HT-29 (cell line): ENCODE data around the gene TMPRSS3. TPM values are rescaled to one million over a fixed set of nuclear protein-coding genes. Genes with fewer than 3 reads are reported as not detected.

Experiments used
- DNase-seq: peaks from one replicate; pipeline ENCODE4 v3.0.0-alpha.2; 2015; ENCODE audit warnings: low spot score
- small RNA-seq: library from RNA; depleted of rRNA; stranded (forward); fragments of <200 nt; gene quantifications from one replicate; pipeline ENCODE3, GENCODE V24; 2014
- total RNA-seq: library from RNA; depleted of rRNA; stranded (reverse); fragments of >200 nt; shearing (Covaris generic); gene quantifications from 2 replicates; pipeline ENCODE4 v1.2.3, GENCODE V29; 2014; rRNA removed

TMPRSS3 gene
- total RNA-seq, 1 experiment from 2014 or later: 0.05 TPM

GRCh38 chr21:42337276-42337675 lies 58.6 kb downstream of the TMPRSS3 start:
- no peak for DNase-seq

GRCh38 chr21:42336054-42336453 lies 59.8 kb downstream of the TMPRSS3 start:
- no peak for DNase-seq

GRCh38 chr21:42332557-42333317 lies 63.1 kb downstream of the TMPRSS3 start:
- no peak for DNase-seq

GRCh38 chr21:42331660-42332059 lies 64.2 kb downstream of the TMPRSS3 start:
- DNase-seq: no peak

GRCh38 chr21:42330380-42331371 lies 65.2 kb downstream of the TMPRSS3 start:
- DNase-seq: no peak

- no peak for DNase-seq
Observed at GRCh38 chr21:42324896-42325295, 71.0 kb downstream of the TMPRSS3 start.

Small RNA genes within 50 kb of the gene (small RNA-seq; reads per million reads assigned to genes)
- gene RNU6-1149P: not detected

Other genes with a start within 250 kb of the TMPRSS3 start
- gene ABCG1, start 176.9 kb downstream of the TMPRSS3 start, total RNA-seq: 2.6 and 5.7 TPM in 2 replicates
- gene TFF3, start 80.6 kb downstream of the TMPRSS3 start, total RNA-seq: 58.5 and 71.8 TPM in 2 replicates
- 1.5 and 3.2 TPM in 2 replicates for gene TFF2, start 45.1 kb downstream of the TMPRSS3 start, total RNA-seq
- 3.4 and 4.6 TPM in 2 replicates for gene TFF1, start 29.5 kb downstream of the TMPRSS3 start, total RNA-seq
- gene UBASH3A, start 7.8 kb upstream of the TMPRSS3 start, total RNA-seq: not detected in 2 replicates
- 1.9 and 2.7 TPM in 2 replicates for gene RSPH1, start 100.2 kb upstream of the TMPRSS3 start, total RNA-seq
- 96.0 and 102 TPM in 2 replicates for gene SLC37A1, start 117.8 kb upstream of the TMPRSS3 start, total RNA-seq